ENCODE results near the gene AQP2. TPM values are rescaled to one million over a fixed set of nuclear protein-coding genes. Genes with fewer than 3 reads are reported as not detected.
"Not testable (repeated sequence)": the region's sequence is repeated elsewhere in the genome, so short reads cannot be mapped to it uniquely, and the experiment has no call there.

The AQP2 gene
- total RNA-seq, 1 experiment from 2014 or later = not detected

- DNase-seq (ENCODE audit: low read depth, low spot score) = no peak
- in situ Hi-C loops (cut with HindIII; ENCODE audit: low pct_unique_long_range_greater_than_20kb, low sequenced_read_pairs) = no loop called here
Measured at GRCh38 chr12:49972641-49973360, 22.3 kb downstream of the AQP2 start, which contains the start of gene AQP6. TSS of gene AQP6 (plus strand) at chr12:49972947. CDS start at chr12:49973174, 227 bp downstream.

- DNase-seq (ENCODE audit: low read depth, low spot score) = no peak
- in situ Hi-C loops (cut with HindIII; ENCODE audit: low pct_unique_long_range_greater_than_20kb, low sequenced_read_pairs) = no loop called here
Measured at GRCh38 chr12:49973361-49973830, 22.9 kb downstream of the AQP2 start.

DNA sequence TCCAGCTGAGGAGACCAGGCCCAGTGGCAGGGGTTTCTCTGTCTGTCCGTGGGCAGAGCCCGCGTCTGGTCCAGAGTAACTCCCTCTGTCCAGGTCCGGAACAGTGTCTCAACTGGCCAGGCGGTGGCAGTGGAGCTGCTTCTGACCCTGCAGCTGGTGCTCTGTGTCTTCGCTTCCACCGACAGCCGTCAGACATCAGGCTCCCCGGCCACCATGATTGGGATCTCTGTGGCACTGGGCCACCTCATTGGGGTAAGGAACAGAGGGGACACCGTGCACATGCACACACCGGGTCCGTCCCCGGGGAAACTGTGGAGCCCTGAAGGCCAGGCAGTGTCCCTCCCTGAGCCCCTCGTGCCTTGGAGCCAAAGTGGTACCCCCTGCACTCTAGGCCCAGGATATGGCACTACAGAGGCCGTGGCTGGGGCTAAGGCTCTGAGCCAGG is 23.7 kb downstream of the AQP2 start:
- DNase-seq (ENCODE audit: low read depth, low spot score) = peak; percentile 77
- in situ Hi-C loops (cut with HindIII; ENCODE audit: low pct_unique_long_range_greater_than_20kb, low sequenced_read_pairs) = no loop called here

GRCh38 chr12:49974677-49975317 is 24.3 kb downstream of the AQP2 start:
- no peak for DNase-seq (ENCODE audit: low read depth, low spot score)
- in situ Hi-C loops (cut with HindIII; ENCODE audit: low pct_unique_long_range_greater_than_20kb, low sequenced_read_pairs) = no loop called here

GRCh38 chr12:49975318-49975761 is 24.8 kb downstream of the AQP2 start:
- in situ Hi-C loops (cut with HindIII; ENCODE audit: low pct_unique_long_range_greater_than_20kb, low sequenced_read_pairs) = no loop called here

GRCh38 chr12:49976557-49976956 is 26.0 kb downstream of the AQP2 start:
- in situ Hi-C loops (cut with HindIII; ENCODE audit: low pct_unique_long_range_greater_than_20kb, low sequenced_read_pairs) = no loop called here

More at GRCh38 chr12:49975318-49975761, 24.8 kb downstream of the AQP2 start:
- DNase-seq (ENCODE audit: low read depth, low spot score) = no peak

DNA sequence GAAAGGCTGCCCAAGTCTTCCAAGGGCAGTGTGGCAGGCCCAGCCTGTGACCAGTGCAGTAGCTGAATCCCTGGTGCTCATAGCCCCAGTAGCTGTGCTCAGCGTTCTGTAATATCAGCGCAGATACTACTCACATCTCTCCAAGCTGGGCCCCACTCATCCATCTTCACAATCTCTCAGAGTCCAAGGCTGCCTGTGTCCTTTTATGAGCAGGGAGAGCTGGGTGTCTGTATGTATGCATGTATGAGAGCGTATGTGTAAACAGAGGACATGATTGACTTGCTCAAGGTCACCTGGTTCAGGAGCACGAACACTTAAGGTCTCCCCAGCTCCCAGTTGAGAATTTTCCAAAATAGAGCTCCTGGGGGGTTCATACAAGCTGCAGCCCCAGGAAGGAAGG is 27.6 kb downstream of the AQP2 start:
- in situ Hi-C loops (cut with HindIII; ENCODE audit: low pct_unique_long_range_greater_than_20kb, low sequenced_read_pairs) = no loop called here
- DNase-seq (ENCODE audit: low read depth, low spot score) = no peak

More at GRCh38 chr12:49976557-49976956, 26.0 kb downstream of the AQP2 start:
- DNase-seq (ENCODE audit: low read depth, low spot score) = no peak

GRCh38 chr12:49979016-49979586 is 28.6 kb downstream of the AQP2 start:
- no peak for DNase-seq (ENCODE audit: low read depth, low spot score)
- in situ Hi-C loops (cut with HindIII; ENCODE audit: low pct_unique_long_range_greater_than_20kb, low sequenced_read_pairs) = no loop called here

- in situ Hi-C loops (cut with HindIII; ENCODE audit: low pct_unique_long_range_greater_than_20kb, low sequenced_read_pairs) = no loop called here
Measured at GRCh38 chr12:49979791-49980190, 29.3 kb downstream of the AQP2 start.

DNA sequence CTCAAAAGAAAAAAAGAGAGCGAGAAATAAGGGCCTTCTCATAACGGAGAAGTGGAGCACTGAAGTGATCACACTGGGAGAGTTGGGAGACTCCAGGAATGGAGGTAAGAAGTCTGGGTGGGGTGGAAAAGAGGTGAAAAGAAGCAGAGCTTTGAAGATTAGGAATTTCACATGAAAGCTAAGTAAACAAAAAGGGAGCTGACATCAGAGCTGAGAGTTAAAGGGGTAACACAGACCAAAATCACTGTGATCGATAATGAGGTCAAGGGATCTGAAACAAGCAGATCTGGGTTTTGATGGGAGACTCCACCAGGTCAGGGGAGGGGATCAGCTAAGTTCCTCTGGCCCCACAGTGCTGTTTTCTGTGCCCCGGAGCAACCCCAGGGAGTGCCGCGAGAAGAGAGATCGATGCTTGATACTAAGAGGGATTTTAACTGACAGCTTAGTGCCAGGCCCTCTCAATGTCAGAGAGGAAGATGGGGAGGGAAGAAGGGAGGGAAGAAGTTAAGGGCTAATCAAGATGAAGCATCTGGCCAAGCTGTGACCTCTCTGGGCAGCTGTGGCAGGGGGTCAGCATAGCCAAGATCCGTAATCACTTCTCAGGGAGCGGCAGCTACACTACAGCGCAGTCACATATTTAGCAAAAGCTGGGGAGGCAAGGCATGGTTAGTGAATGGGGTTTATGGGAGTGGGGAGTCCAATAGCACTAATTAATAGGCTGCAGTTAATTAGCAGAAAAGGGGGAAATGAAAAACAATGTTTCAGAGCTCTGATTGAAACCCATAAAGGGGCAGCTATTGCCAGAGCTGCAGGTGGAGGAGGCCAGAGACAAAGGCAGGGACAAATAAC is 30.2 kb downstream of the AQP2 start:
- in situ Hi-C loops (cut with HindIII; ENCODE audit: low pct_unique_long_range_greater_than_20kb, low sequenced_read_pairs) = no loop called here
- no peak for DNase-seq (ENCODE audit: low read depth, low spot score)

More at GRCh38 chr12:49979791-49980190, 29.3 kb downstream of the AQP2 start:
- no peak for DNase-seq (ENCODE audit: low read depth, low spot score)

DNA sequence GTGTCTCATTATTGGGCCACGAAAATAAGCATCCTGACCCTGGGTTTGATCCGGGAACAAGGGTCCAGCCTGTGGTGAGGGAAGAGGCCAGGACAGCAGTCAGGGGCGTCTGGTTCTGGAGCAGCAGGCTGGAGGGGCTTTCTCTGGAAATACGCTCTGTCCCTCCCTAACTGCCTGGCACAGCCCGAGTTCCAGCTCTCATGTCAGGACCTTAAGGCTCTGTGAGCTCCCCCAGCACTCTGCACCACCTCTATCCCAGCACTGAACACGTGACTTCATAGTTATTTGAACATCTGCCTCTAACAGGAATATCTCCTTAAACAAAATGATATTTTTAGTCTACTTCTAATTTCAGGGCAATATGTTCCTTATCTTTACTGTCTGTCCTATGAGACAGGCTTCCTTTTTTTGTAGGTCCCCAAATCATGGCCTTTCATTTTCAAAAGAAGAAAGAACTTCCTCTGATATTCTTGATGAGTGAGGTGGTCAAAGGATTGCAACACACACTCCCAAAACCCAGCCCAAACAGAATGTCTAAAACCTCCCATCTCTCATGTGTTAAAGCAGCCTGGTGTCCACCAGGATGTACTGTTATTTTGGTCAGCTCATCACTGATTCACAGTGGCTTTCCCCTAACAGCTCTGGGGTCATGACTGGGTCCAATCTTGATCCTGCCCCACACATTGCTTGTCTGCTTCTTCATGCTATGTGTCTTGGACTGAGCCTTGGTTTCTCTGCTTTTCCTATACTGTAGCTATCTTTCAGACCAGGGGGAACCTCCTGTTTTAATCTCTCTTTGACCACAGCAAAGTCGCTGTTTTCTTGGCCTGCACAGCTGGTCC is 31.9 kb downstream of the AQP2 start:
- DNase-seq (ENCODE audit: low read depth, low spot score) = no peak
- in situ Hi-C loops (cut with HindIII; ENCODE audit: low pct_unique_long_range_greater_than_20kb, low sequenced_read_pairs) = no loop called here

DNA sequence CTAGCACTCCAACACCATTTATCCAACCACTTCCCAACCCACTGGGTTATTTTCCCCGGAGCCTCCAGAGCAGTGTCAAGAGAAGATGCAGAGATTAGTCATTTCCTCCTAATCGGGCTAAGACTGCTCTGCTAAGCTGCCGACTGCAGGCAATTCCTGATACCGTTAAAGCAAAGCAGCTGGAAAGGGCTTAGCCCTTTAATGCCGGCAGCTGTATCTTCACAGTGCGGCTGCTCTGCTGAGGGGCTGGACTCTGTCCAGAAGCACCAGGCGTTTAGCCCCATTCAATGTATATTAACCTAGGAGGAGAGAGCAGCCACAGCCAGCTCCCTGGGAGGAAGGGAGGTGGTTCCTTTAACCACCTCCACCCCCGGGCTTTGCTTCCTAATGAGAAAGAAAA is 33.4 kb downstream of the AQP2 start:
- in situ Hi-C loops (cut with HindIII; ENCODE audit: low pct_unique_long_range_greater_than_20kb, low sequenced_read_pairs) = no loop called here
- DNase-seq (ENCODE audit: low read depth, low spot score) = peak; percentile 22

DNA sequence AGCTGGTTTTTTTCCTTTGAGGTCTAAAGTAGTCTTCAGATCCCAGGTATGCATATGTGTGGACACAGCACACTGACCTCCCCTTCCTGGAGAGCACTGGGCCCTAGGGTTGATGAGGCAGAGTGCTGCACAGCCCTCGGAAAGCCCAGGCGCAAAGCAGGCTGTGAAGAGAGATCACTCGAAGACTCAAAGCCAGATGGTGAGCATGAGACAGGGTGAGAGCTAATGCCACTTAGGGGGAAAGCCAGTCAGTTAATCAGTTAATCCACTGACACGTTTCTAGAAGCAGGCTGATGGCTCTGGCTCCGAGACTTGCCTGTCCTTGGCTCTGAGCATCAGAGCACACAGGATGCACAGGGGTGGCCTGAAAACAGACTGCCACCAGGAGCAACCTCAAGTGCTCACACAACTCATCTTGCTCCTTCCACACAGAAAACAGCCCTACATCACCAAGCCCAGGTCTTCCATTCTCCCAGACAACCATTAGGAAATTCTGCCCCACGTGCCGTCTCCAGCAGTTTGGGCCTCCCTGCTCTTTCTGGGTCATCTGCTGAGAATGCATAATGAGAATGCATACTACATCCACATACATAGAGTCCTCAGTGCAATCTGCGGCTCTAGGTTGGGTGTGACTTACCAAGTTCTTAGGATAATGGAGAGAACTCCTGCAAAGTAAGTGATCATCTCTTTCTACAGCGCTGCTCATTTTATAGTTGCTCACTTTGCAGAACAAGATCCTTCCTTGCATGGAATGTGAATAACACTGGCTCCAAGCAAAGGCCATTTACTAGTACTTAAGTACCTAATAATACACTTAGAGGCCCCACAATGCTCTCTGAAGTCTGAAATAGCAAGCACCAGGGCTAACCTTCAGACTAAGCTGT is 34.2 kb downstream of the AQP2 start:
- in situ Hi-C loops (cut with HindIII; ENCODE audit: low pct_unique_long_range_greater_than_20kb, low sequenced_read_pairs) = no loop called here
- no peak for DNase-seq (ENCODE audit: low read depth, low spot score)

DNA sequence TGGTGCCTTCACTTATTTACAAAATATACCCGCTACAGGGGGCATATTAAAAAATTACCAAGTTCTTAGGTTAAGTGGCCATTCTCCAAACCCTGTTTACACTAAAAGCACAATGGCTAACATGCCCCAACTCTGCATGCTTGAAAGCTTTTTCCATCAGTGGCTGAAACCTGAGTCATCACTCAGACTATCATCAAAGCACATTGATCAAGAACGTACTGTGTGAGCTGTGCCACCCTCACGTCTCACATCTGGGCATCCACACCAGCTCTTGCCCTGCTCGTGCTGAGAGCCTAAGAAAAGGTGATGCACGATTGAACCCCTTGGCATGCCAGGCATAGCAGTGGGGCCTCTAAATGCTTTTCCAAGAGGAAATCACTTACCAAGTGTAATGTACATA is 35.4 kb downstream of the AQP2 start:
- in situ Hi-C loops (cut with HindIII; ENCODE audit: low pct_unique_long_range_greater_than_20kb, low sequenced_read_pairs) = no loop called here
- DNase-seq (ENCODE audit: low read depth, low spot score) = peak; percentile 26

GRCh38 chr12:49986476-49986875 is 35.9 kb downstream of the AQP2 start:
- in situ Hi-C loops (cut with HindIII; ENCODE audit: low pct_unique_long_range_greater_than_20kb, low sequenced_read_pairs) = not testable (repeated sequence)

More at GRCh38 chr12:49986476-49986875, 35.9 kb downstream of the AQP2 start:
- peak; percentile 68 for DNase-seq (ENCODE audit: low read depth, low spot score)

Data from SK-MEL-5 (cell line).